PC-3 (cell line): ENCODE results near the gene ANKH.

ENCODE experiments used
- CTCF ChIP-seq: fragments of 300-600 bp; sonication (generic); conservative IDR thresholded peaks from 2 replicates; pipeline ENCODE4 v1.5.1; 2017; ENCODE audit warnings: antibody characterized with exemption, low read depth, mild to moderate bottlenecking, low read length
- EZH2 ChIP-seq: fragments of 300-600 bp; sonication (generic); IDR thresholded peaks from one replicate; pipeline ENCODE4 v1.6.1; 2017; ENCODE audit warnings: antibody characterized with exemption, mild to moderate bottlenecking, low read length; ENCODE audit not compliant: unreplicated experiment

- TF ChIP-seq CTCF, result no peak
- TF ChIP-seq EZH2, result no peak
These were observed 43.8 kb upstream of the ANKH start for GRCh38 chr5:14915291-14915952.
